HCT116 (cell line): Measurements from ENCODE around the gene TMEM165.

Source experiments
- CTCF ChIP-seq, 3 experiments: fragments of 200-600 bp in 1 of 3; sonication (generic) in 1 of 3; IDR thresholded peaks in 2 of 3; conservative IDR thresholded peaks in 1 of 3; 2 replicates each; pipeline ENCODE4 v1.5.1; 2012 to 2017; ENCODE audit warnings: low read depth in 2 of 3, low read length in 2 of 3, antibody characterized with exemption in 1 of 3, borderline replicate concordance in 1 of 3, control low read depth in 1 of 3, mild to moderate bottlenecking in 1 of 3, mixed read lengths in 1 of 3, mixed run types in 1 of 3, moderate library complexity in 1 of 3; ENCODE audit not compliant: insufficient read depth in 1 of 3
- ELF1 ChIP-seq: IDR thresholded peaks from 2 replicates; pipeline ENCODE4 v1.6.1; 2012; ENCODE audit warnings: low read depth, borderline replicate concordance
- EZH2 ChIP-seq: fragments of 200-600 bp; sonication (generic); IDR thresholded peaks from 2 replicates; pipeline ENCODE4 v1.6.1; 2017; ENCODE audit warnings: antibody characterized with exemption, mixed run types
- REST ChIP-seq: IDR thresholded peaks from 2 replicates; pipeline ENCODE4 v1.6.1; 2012; ENCODE audit warnings: low read depth
- SRF ChIP-seq: IDR thresholded peaks from 2 replicates; pipeline ENCODE4 v1.6.1; 2012; ENCODE audit warnings: low read depth
- ZBTB33 ChIP-seq: IDR thresholded peaks from 2 replicates; pipeline ENCODE4 v1.6.1; 2011; ENCODE audit warnings: mild to moderate bottlenecking, low read length, moderate library complexity; ENCODE audit not compliant: insufficient replicate concordance; ENCODE audit errors: extremely low read depth

GRCh38 chr4:55437356-55437796 is 41.6 kb downstream of the TMEM165 start:
- TF ChIP-seq CTCF (IDR thresholded peaks at IDR 0.05 in 2 of 3, conservative IDR thresholded peaks at IDR 0.05 in 1 of 3; ENCODE audit: borderline replicate concordance in 1 of 3, insufficient read depth in 1 of 3, low read depth in 2 of 3, low read length in 2 of 3) (no peak), ELF1 (no peak), REST (no peak), EZH2 (no peak), ZBTB33 (no peak), SRF (no peak)
